Heart left ventricle (tissue), 16 donors: ENCODE results near the gene CNTROB. TPM values are rescaled to one million over a fixed set of nuclear protein-coding genes. Genes with fewer than 3 reads are reported as not detected.

Experiments
- ATAC-seq, 4 donors: fragments of 200-7000 bp; cut with Tn5 transposase; one replicate each; pipeline ENCODE4 v1.9.1; 2020 to 2022; ENCODE audit warnings: moderate library complexity in 4 of 4, mild to moderate bottlenecking in 3 of 4, moderate number of reproducible peaks in 1 of 4
- DNase-seq, 5 donors: peaks; one replicate each; pipeline ENCODE4 v3.0.0-alpha.2; 2020
- H3K27ac ChIP-seq, 12 donors: fragments of 200-600 bp; sonication (generic) in 4 of 12; one replicate each; pipeline versions ENCODE4 v1.5.0 to v1.8.0; 2016 to 2022; ENCODE audit warnings: mild to moderate bottlenecking in 2 of 12
- H3K27me3 ChIP-seq, 9 donors: fragments of 200-600 bp; sonication (generic) in 2 of 9; one replicate each; pipeline versions ENCODE4 v1.5.1 to v1.8.0; 2016 to 2022; ENCODE audit warnings: mild to moderate bottlenecking in 3 of 9
- H3K36me3 ChIP-seq, 9 donors: fragments of 200-600 bp; sonication (generic) in 2 of 9; one replicate each; pipeline versions ENCODE4 v1.5.0 to v1.8.0; 2018 to 2022; ENCODE audit warnings: mild to moderate bottlenecking in 2 of 9
- H3K4me1 ChIP-seq, 12 donors: fragments of 200-600 bp; sonication (generic) in 4 of 12; one replicate each; pipeline versions ENCODE4 v1.5.0 to v1.8.0; 2016 to 2022; ENCODE audit warnings: mild to moderate bottlenecking in 3 of 12
- H3K4me3 ChIP-seq, 12 donors: fragments of 200-600 bp; sonication (generic) in 4 of 12; one replicate each; pipeline versions ENCODE4 v1.5.0 to v1.8.0; 2017 to 2022; ENCODE audit warnings: mild to moderate bottlenecking in 9 of 12, moderate library complexity in 4 of 12
- H3K9me3 ChIP-seq, 12 donors: fragments of 200-600 bp; sonication (generic) in 4 of 12; one replicate each; pipeline versions ENCODE4 v1.5.0 to v1.8.0; 2016 to 2022; ENCODE audit warnings: mild to moderate bottlenecking in 1 of 12
- POLR2A ChIP-seq, 2 donors: fragments of 450-650 bp; IDR thresholded peaks; one replicate each; pipeline ENCODE4 v1.6.1; 2017; ENCODE audit warnings: antibody characterized with exemption in 2 of 2, mild to moderate bottlenecking in 2 of 2, moderate library complexity in 2 of 2
- WGBS, 4 donors: extraction: QIAGEN DNeasy Blood & Tissue Kit in 2 of 4; methylation state at CpG; one replicate each; pipeline versions ENCODE4 v1.1.5 to v1.1.7; 2013 to 2018; 5-methylcytosine and 5-hydroxymethylcytosine counted together
- intact Hi-C, 10 donors: fragments of 100-400 bp; cut with DNase I; formaldehyde crosslinking; loops; one replicate each; pipeline versions ENCODE4 v1.11.1 to v1.14.2; 2022
- polyA plus RNA-seq, 2 donors: library from polyadenylated mRNA; stranded (reverse); fragments of 200-250 nt; gene quantifications; one replicate each; pipeline ENCODE4 v1.2.3, GENCODE V29; 2013
- total RNA-seq, 9 donors: library from RNA; depleted of rRNA in 2 of 9; stranded (reverse); fragments of >200 nt in 2 of 9; fragmentation: NEBNext Ultra II Directional in 3 of 9; extraction: Animal tissue kit (Norgen Biotek cat#: 25700) in 3 of 9; gene quantifications; one replicate each; pipeline versions ENCODE4 v1.1.0 to v1.2.4, GENCODE V29; 2016 to 2023
- TF ChIP-seq, protein P1 (sequence below), 12 donors: fragments of 200-600 bp; sonication (generic) in 4 of 12; IDR thresholded peaks; one replicate each; pipeline versions ENCODE4 v1.5.0 to v1.8.0; 2018 to 2022; ENCODE audit warnings: antibody characterized with exemption in 12 of 12, mild to moderate bottlenecking in 5 of 12
- donor health status: ischemic (EF 13 %, LVEDD 7.1; RV severe dilation, severe dysfunction).
- donor health status: healthy with polysubstance abuse.
- donor health status: DM: no; HTN: yes; CAD: no.
- donor health status: DM: no; HTN: no; CAD: no.
- donor health status: ischemic (EF 25% LVEDD 6.9; RV normal size, moderate dysfunction).
- donor health status: ischemic (EF 25% LVEDD 5.7; RV mildly dilated, moderate dysfunction).
- donor health status: healthy.
- donor health status: DM: yes; HTN: yes; CAD: no.
- donor health status: ischemic (EF 35%, LVEDD 5.7; RV mildly dilated, moderate dysfunction).
- donor health status: nonischemic (EF 11% LVEDD 7.7; RV severe dilation, severe dysfunction).
- donor health status: DM: yes; HTN: yes; CAD: no.
- donor health status: PGD.
- donor health status: ischemic (EF 29% LVEDD 5.4; RV normal size, mild dysfunction).
- donor health status: nonischemic (EF 23%, LVEDD 6.1; RV moderate dilation, normal function).

The CNTROB gene
- total and polyA plus RNA-seq, 11 donors = 7.9 to 19.2 (median 11.2) TPM

DNA sequence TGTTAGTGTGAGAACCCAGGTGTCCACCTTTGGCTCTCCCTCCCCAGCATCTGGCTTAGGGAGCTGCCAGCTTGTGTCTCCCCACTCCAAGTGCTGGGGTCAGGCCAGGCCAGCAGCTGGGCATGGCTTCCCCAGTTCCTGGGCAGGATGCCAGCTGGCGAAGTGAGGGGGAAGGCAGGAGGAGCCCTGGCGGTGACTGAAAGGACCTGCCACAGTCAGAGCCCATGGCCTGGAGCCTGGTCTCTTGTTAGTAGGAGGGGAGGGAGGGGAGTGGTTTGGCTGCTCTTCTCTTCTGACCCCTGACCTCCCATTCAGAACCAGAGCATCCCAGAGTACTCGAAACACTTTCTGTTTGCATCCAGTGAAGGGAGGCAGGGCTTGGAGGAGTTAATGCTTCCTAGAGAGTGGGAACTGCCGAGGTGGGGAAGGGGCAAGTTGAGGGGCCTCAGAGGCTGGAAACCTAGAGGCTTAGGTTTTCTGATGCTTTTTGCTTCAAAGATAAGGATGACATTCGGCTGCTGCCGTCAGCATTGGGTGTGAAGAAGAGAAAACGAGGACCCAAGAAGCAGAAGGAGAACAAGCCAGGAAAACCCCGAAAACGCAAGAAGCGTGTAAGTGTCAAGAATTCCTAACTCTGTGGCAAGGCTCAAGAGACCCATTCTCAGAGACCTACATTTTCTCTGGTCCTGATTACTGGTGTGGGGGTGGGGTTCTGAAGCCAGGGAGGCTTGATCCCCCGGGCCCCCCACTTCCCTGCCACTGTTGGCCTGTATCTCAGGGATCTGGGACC, 42.6 kb upstream of the CNTROB start:
- Histone ChIP-seq H3K27ac (peak overlapping the region; percentile 72 to 98 (median 91)), H3K4me3 (peak overlapping the region in 7 of 12 donors; percentile 23 to 86 (median 78)), H3K27me3 (no peaks in the 10 kb centered on the region), H3K9me3 (no peaks in the 10 kb centered on the region), H3K36me3 (peaks cover 0 to 44% (median 30%) of the 10 kb centered on the region in 9 donors), H3K4me1 (peaks cover 17 to 49% (median 43%) of the 10 kb centered on the region in 12 donors)
- intact Hi-C loops = loop anchor here in 4 of 10 donors (2.0 to 5.0 kb wide), 5 partner anchors 25 to 43 kb away; partner anchors contain the start of genes CNTROB (in 2 of the 4), NAA38 (in 1 of the 4) and TRAPPC1 (in 1 of the 4)
- 18 to 32% (median 24%) methylated on average over 10 to 11 of the region's 11 CpGs for WGBS, 4 donors
- peak; percentile 96 to 99 (median 99) for DNase-seq
- peak; percentile 85 to 91 (median 89) for ATAC-seq
- no peak for TF ChIP-seq POLR2A (IDR thresholded peaks at IDR 0.05)
- TF ChIP-seq, protein P1, sequence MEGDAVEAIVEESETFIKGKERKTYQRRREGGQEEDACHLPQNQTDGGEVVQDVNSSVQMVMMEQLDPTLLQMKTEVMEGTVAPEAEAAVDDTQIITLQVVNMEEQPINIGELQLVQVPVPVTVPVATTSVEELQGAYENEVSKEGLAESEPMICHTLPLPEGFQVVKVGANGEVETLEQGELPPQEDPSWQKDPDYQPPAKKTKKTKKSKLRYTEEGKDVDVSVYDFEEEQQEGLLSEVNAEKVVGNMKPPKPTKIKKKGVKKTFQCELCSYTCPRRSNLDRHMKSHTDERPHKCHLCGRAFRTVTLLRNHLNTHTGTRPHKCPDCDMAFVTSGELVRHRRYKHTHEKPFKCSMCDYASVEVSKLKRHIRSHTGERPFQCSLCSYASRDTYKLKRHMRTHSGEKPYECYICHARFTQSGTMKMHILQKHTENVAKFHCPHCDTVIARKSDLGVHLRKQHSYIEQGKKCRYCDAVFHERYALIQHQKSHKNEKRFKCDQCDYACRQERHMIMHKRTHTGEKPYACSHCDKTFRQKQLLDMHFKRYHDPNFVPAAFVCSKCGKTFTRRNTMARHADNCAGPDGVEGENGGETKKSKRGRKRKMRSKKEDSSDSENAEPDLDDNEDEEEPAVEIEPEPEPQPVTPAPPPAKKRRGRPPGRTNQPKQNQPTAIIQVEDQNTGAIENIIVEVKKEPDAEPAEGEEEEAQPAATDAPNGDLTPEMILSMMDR (IDR thresholded peaks at IDR 0.05) = peak; percentile 30 to 65 (median 49)

DNA sequence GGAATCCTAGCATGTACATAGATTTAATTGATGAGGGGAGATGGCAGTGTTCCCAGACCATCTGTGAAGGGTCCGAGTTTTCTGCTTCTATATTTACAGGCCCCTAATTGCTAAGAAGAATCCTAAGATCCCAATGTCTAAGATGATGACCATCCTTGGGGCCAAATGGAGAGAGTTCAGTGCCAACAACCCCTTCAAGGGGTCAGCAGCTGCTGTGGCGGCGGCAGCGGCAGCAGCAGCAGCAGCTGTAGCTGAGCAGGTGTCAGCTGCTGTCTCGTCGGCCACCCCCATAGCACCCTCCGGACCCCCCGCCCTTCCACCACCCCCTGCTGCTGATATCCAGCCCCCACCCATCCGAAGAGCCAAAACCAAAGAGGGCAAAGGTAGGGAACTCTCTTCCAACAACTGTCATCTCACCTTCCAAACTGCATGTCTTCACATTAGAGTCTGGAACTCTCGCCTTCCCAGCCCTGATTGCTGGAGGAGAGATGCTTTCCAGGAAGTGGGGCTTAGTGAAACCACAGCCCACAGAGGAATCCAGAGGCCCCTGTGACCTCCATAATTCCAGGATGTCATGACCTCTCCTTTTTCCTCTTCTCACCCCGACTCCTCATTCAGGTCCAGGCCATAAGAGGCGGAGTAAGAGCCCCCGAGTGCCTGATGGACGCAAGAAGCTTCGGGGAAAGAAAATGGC, 38.7 kb upstream of the CNTROB start:
- intact Hi-C loops = loop anchor here in 3 of 10 donors (10.0 kb wide), 1 partner anchor 69 kb away; no protein-coding TSS in a partner anchor
- peaks cover 0 to 83% (median 65%) of the 10 kb centered on the region in 9 donors for H3K36me3 ChIP-seq
- H3K4me3 ChIP-seq = no peak overlapping the region
- TF ChIP-seq POLR2A (IDR thresholded peaks at IDR 0.05) = no peak
- TF ChIP-seq, protein P1 (IDR thresholded peaks at IDR 0.05) = no peak
- 92 to 96% (median 94%) methylated on average over 7 to 15 of the region's 15 CpGs for WGBS, 4 donors
- no peak overlapping the region for H3K27ac ChIP-seq
- no peaks in the 10 kb centered on the region for H3K9me3 ChIP-seq
- ATAC-seq (no peak), DNase-seq (no peak)
- H3K27me3 ChIP-seq = no peaks in the 10 kb centered on the region
- H3K4me1 ChIP-seq = peaks cover 13 to 33% (median 20%) of the 10 kb centered on the region in 12 donors

DNA sequence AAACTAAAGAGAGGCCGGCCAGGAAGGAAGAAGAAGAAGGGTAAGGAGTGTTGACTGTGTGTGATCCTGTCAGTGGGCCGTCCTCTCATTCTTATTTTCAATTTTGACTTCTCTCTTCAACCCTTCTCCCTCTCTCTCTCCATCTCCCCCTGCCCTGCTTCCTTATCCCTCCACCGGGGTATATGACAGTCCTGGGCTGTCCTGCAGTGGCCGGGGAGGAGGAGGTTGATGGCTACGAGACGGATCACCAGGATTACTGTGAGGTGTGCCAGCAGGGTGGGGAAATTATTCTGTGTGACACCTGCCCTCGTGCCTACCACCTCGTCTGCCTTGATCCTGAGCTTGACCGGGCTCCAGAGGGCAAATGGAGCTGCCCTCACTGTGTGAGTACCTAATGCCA, 37.8 kb upstream of the CNTROB start:
- no peak for ATAC-seq
- peaks cover 0 to 91% (median 74%) of the 10 kb centered on the region in 9 donors for H3K36me3 ChIP-seq
- H3K4me1 ChIP-seq = peaks cover 5 to 24% (median 11%) of the 10 kb centered on the region in 12 donors
- intact Hi-C loops = loop anchor here in 3 of 10 donors (10.0 kb wide), 1 partner anchor 69 kb away; no protein-coding TSS in a partner anchor
- H3K27ac ChIP-seq = no peak overlapping the region
- no peak overlapping the region for H3K4me3 ChIP-seq
- no peaks in the 10 kb centered on the region for H3K27me3 ChIP-seq
- TF ChIP-seq POLR2A (IDR thresholded peaks at IDR 0.05) = no peak
- TF ChIP-seq, protein P1 (IDR thresholded peaks at IDR 0.05) = no peak
- no peaks in the 10 kb centered on the region for H3K9me3 ChIP-seq
- 88 to 97% (median 94%) methylated on average over 9 of the region's 9 CpGs for WGBS, 4 donors
- DNase-seq = peak in 1 of 5 donors; percentile 3
